T-helper 9 cell (primary cell): ENCODE measurements around the gene CETN3.
"Not testable (repeated sequence)": the region's sequence is repeated elsewhere in the genome, so short reads cannot be mapped to it uniquely, and the experiment has no call there.

Source experiments
- DNase-seq: peaks from one replicate; pipeline ENCODE4 v3.0.0-alpha.2; 2020

CETN3 gene

DNA sequence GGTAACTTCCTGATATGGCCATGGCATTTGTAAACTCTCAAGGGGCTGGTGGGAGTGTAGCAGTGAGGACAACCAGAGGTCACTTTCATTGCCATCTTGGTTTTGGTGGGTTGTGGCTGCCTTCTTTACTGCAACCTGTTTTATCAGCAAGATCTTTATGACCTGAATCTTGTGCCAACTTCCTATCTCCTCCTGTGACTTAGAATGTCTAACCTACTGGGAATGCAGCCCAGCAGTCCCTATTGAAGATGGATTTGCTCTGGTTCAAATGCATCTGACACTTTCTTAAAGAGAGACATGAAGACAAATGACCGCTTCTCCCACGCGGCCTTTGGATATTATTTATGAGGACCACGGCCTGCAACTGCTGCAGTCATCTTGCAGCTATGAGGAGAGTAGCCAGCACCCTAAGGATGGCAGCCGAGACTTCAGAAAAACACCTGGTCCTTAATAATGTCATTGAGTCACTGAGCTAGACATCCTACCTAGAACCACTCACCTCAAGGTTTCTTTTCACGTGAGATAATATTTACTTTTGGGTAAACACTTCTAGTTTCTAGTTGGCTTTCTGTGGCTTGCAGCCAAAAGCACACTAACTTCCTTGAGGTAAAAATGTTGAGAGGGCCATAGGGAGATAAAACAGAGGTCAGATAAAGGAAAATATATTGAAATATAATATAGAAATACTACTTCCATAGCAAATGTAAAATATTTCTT, 28.2 kb downstream of the CETN3 start:
- no peak for DNase-seq

DNA sequence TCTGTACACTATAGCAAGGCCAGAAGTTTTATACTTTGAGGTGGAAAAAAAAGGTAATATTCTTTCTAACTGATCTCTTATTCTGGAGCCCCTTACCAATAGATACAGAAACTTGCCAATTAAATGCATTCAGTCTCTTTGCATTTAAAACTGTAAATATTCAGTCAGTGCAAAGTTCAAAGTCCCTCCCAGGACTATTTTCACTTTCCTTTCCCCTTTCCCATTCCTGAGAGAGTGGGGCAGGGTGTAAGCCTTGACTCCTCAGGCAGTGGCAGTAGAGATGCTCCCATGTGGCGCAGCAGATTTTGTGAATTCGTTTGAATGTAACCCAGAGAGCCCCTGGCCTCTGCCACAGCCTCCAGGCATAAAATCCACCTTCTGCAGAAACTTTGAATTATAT, 29.9 kb downstream of the CETN3 start:
- DNase-seq = no peak

DNA sequence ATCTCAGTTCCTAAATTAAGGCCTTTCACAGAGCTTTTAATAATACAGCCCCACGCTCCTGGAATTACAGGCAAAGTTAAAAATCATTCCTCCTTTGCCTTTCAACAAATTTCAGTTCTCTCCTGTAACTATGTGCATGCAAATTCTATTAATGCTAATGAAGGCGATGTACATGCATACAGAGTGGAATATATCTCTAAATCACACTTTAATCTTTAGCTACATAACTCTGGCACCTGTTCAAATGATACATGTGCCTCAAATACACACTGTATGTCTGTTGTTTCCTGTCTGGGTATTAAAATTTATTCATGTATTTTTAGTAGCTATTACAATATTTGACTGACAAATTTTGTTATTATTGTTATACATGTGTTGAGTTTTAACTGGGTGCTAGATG, 30.8 kb downstream of the CETN3 start:
- no peak for DNase-seq

DNA sequence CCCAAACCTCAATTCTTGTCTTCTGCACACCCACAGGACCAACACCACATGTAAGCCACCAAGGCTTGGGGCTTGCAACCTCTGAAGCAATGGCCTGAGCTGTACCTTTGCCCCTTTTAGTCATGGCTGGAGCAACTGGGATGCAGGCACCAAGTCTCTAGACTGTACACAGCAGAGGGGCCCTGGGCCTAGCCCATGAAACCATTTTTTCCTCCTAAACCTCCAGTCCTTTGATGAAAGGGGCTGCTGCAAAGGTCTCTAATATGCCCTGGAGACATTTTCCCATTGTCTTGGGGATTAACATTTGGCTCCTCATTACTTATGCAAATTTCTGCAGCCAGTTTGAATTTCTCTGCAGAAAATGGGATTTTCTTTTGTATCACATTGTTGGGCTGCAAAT, 38.3 kb downstream of the CETN3 start:
- not testable (repeated sequence) for DNase-seq

DNA sequence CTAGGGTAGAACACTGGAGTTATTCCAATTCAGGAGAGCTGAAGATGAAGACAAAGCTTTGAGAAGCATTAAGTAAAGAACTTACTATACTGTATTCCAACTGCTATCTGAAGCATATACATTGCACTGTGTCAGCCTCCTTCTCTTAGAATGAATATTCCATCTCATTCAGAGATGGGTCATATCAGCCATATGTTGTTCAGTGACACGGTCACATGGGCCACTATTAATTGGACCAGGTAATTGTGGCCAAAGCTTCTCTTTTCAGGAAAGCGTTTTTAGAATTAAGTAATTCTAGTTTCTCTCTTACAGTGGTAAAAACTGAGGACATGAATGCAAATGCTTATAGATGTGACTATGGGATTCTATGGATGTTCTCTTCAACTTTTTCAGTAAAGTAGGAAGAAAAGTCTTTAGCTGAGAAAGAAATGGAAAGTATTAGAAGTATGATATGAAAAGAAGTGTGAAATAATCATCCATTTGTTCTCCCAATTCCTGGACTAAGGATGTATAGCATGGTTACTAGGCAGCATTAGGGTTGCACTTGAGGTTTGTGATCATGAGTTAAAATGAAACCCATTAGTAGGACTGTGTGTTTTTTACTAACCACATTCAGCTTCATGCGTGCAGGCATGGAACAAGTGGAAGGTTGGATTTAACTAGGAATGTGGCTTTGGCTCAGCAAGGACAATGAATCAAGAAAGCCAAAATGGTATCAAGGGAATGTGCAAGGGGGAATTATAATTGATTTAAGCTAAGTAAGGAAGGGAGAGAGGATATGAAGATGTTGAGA, 40.9 kb downstream of the CETN3 start:
- no peak for DNase-seq

DNA sequence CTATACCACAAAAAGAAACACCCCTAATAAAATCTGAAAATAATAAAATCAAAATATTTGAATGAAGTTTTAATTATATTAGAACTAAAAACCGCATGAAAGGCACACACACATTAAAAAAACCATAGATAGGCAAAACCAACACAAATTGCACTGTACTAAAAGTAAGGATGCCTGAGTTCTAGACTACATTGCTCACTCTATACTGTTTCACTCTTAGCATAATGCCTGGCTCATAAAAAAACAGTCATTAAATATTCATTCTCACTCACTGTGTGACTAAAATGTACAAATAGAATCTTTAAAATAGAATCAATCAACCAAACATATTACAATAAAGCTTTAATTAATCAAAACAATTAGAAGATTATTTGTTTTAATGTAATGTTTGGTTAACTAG, 41.7 kb downstream of the CETN3 start:
- DNase-seq = no peak

DNA sequence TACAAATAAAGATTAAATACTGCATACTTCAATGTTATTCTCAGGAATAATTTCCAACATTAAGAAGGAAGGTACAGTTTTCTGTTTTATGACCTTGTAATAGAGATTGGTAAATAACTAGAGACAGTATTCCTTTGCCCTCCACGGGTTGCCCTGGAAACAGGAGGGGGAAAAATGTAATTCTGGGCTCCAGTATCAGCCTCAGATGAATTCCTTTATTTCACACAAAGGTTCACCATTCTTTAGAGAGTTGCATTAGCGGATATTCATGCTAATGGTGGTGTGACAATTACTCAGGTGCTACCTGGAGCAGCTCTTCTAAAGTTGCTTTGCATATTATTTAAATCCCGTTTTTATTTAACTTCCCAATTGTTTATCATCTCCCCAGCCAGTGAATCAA, 42.6 kb downstream of the CETN3 start:
- no peak for DNase-seq

DNA sequence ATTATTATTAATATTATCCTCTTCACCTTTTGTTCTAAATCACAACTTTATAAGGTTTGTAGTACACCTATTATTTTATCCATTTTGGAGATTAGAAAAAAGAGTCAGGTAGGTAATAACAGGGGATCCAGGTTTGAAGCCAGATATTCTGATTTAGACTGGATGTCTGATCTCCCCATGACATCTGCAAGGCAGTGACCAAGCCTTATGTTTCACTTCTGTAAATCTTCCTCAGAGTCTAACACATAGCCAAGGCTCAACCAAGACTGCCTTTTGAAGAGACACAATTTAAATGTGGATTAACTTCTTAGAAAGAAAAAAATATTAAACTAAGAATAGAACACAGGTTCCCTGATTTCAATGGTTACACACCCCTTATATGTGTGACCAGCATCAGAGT, 44.2 kb downstream of the CETN3 start:
- DNase-seq = no peak

DNA sequence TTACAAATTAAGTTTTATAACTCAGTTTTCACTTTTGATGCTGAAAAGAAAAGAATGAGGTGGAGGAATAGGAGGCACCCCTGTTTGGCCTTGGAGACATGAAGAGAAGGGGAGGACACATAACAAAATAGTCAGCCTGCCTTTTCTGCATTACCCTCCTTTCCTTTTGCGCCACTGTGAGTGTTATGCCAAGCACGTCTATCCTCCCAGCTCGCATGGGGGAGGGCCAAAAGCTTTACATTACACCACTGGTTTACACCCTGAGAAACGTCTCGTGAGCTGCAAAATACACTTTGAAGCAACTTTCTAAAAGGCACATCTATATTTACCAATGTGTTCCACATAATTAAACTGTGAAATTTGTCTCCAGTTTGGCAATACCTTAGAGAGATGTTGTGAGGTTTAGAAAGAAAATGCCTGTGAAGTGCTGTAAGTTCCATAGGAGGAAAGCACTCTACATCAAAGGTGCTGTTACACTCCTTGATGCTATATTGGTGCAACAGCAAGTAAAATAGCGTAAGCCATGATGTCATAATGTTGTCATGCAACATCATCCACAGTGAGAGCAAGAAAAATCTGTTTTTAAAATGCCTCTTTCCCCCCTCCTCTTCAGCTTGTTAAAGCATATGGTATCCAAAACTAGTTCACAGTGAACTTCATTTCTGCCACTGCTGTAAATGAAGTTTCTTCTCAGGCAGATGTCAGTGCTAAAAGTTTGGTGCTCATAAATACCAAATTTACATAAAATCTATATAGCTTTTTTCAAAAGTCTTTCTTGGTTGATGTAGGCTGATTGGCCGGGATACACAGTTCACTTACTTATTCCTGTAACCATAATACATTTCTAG, 50.3 kb downstream of the CETN3 start:
- no peak for DNase-seq

DNA sequence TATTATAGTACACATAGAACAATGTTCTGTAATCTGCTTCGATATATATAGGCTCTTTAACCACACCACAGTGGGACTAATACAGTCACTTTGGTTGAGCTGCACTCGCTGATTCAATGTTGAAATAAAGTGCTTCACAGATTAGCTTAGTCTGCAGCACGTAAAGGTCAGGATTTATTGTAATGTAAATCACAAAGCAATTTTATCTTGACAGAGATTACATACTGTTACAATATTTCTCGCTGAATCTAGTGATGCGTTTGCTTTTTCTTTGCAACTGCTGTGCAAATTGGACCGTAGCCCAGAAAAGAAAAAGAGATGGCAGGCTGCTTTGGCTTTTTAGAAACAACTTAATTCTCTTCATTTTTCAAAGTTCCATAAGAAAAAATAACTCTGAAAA, 52.9 kb downstream of the CETN3 start:
- DNase-seq = no peak

DNA sequence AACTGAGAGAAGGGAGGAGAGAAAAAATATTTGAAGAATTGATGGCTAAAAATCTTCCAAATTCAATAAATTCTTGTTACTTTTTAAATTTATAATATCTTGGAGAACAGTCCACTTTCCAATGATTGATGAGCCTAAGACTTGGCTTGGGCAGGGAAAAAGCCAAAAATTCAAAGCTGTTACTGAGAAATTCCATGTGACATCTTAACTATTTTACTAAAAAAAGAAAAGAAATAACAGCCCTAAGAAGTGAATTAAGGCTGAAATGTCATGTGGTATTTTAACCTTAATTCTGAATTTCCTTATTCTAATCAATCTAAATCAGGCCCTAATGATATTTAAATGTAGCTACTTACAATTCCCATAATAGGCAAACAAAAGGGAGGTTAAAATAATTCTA, 53.4 kb downstream of the CETN3 start:
- DNase-seq = no peak

DNA sequence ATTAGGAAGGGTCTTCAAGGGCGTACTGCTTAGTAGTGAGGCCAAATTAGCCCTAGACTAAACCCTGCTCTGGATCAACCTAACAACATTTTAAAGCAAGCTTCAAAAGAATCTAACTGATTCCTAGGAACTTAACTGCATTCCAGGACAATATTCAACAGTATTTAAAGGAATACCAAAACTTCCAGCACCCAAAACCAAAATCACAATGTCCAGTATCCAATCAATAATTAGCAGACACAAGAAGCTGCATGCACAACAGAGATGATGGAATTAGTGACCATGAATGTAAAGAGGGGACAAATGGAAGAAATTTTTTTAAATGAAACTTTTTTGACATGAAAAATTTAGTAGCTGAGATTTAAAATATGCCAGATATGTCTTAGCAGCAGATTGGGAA, 53.9 kb downstream of the CETN3 start:
- DNase-seq = no peak

DNA sequence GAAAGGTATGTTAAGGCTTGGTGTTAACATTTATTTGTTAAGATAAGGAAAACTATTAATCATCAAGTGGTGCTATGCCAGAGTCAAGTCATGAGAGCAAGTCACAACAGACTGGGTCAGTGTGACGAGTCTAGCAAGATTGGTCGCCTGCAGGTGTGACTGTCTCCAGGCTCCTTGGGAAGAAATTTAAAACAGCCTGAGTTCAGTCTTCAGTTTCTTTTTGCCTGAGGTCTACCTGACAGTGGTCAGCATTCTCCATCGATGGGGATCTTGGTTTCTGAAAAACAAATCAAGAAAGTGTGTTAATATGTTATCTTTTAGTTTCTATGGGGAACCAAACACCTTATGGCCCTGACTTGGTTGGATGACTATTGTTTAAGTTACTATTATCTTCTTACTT, 56.3 kb downstream of the CETN3 start:
- DNase-seq = no peak

DNA sequence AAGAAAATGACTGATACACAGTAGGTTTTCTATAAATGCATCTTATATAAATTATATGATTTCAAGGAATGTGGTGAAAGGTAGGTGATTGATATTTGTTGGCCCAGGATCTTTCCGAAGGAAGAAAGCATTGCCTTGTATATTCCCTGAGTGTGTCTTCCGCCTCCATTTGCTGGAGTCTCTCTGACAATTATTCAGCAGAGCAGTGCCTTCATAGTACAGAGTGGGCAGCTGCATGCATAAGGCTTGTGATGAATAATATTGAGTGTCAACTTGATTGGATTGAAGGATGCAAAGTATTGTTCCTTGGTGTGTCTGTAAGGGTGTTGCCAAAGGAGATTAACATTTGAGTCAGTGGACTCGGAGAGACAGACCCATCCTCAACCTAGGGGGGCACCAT, 58.5 kb downstream of the CETN3 start:
- no peak for DNase-seq

DNA sequence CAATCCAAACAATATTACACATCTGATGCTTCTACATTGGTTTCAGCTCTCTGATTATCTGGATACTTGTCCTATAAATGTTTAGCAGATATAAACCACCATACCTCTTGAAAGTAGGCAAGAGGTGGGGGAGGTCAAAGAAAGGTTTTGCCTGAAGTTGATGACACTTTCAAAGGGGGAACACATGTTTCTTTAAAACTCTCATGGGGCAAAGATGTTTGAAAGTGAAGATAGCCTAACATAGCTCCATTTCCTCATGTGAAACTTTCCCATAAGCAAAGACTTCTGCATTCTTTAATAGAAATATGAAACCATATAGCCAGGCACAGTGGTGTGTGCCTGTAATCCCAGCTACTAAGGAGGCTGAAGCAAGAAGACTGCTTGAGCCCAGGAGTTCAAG, 62.1 kb downstream of the CETN3 start:
- no peak for DNase-seq

DNA sequence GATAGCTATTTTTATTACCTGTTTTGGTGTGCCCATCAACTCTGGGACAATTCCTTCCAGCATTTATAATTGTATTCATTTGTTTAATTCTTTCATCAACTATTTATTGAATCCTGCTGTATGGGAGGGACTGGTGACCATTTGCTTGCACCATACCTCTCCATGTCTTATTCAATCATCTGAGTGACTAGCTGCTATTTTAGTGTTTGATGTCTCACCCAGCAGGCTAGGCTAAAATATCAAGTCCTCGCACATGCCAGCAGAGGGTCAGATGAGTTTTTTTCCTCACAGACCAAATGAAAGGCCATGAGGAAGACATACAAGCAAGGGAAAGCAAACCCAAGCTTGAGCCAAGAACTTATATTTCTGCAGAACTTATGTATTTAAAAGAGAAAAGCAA, 63.9 kb downstream of the CETN3 start:
- DNase-seq = no peak

DNA sequence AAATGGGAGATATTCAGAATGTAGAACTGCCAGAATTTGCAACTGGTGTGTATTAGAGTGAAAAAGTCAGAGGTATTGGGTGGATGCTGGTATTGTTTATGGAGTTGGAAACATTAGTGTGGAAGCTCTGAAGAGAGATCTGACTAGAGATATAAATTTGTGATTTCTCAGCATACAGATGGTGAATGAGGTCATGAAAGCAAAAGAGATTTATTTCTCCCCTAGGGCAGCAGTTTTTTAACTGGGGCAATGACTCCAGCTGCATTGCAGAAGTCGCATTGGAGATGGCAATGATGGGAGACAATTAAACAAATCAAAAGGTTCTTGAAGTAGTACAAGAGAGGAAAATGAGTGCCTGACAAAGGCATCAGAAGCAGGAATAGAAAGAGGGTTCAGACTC, 64.9 kb downstream of the CETN3 start:
- DNase-seq = no peak

DNA sequence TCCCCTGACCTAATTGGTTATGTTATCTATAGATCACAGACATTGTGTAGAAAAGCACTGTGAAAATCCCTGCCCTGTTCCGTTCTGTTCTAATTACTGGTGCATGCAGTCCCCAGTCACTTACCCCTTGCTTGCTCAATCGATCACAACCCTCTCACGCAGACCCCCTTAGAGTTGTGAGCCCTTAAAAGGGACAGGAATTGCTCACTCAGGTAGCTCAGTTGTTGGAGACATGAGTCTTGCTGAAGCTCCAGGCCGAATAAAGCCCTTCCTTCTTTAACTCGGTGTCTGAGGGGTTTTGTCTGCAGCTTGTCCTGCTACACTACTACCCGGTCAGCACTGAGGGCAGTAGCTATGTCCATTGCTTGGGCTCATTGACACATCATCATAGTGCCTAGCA, 65.8 kb downstream of the CETN3 start:
- DNase-seq = not testable (repeated sequence)

DNA sequence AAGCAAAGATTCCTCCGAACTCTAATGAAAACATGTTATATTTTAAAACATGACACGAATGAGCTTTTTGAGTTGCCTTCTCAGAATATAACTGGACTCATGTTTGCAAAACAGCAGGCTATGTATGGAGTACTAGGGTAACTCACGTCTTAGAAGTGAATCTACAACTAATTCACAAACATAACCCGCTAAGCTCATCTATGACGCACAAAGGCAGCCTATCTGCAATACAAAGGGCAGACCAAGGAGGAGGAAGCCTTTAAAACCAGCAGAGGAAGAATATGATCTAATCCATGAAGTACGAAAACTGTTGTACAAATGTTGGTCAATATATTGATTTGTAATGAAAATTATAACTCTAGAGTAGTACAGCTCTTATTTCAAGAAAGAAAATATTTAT, 67.0 kb downstream of the CETN3 start:
- no peak for DNase-seq
